Psoas muscle (tissue), 8 donors: Measurements from ENCODE around the gene S100P. TPM values are rescaled to one million over a fixed set of nuclear protein-coding genes. Genes with fewer than 3 reads are reported as not detected.
"Not testable (repeated sequence)": the region's sequence is repeated elsewhere in the genome, so short reads cannot be mapped to it uniquely, and the experiment has no call there.

Experiments used
- ATAC-seq, 4 donors: fragments of 200-7000 bp; cut with Tn5 transposase; one replicate each; pipeline ENCODE4 v1.9.1; 2020; ENCODE audit warnings: moderate library complexity in 3 of 4, mild to moderate bottlenecking in 2 of 4
- DNase-seq, 2 donors: peaks; one replicate each; pipeline ENCODE4 v3.0.0-alpha.2; 2020
- H3K27ac ChIP-seq: fragments of 200-600 bp; one replicate; pipeline ENCODE4 v1.8.0; 2022
- H3K27me3 ChIP-seq, 3 donors: fragments of 200-600 bp in 1 of 3; one replicate each; pipeline versions ENCODE4 v1.6.1 to v1.8.0; 2013 to 2022; ENCODE audit warnings: low read length in 2 of 3, mild to moderate bottlenecking in 2 of 3, moderate library complexity in 1 of 3; ENCODE audit not compliant: insufficient read depth in 3 of 3
- H3K36me3 ChIP-seq, 2 donors: fragments of 200-600 bp in 1 of 2; one replicate each; pipeline versions ENCODE4 v1.6.1 to v1.8.0; 2013 to 2022; ENCODE audit warnings: low read depth in 1 of 2, mild to moderate bottlenecking in 1 of 2, moderate library complexity in 1 of 2; ENCODE audit not compliant: insufficient read depth in 1 of 2
- H3K4me1 ChIP-seq: fragments of 200-600 bp; one replicate; pipeline ENCODE4 v1.8.0; 2022
- H3K4me3 ChIP-seq: fragments of 200-600 bp; one replicate; pipeline ENCODE4 v1.8.0; 2022; ENCODE audit warnings: mild to moderate bottlenecking
- H3K9me3 ChIP-seq: fragments of 200-600 bp; one replicate; pipeline ENCODE4 v1.8.0; 2022
- CTCF ChIP-seq: fragments of 200-600 bp; IDR thresholded peaks from one replicate; pipeline ENCODE4 v1.8.0; 2022; ENCODE audit warnings: antibody characterized with exemption
- WGBS, 3 donors: extraction: QIAGEN DNeasy Blood & Tissue Kit; methylation state at CpG; one replicate each; pipeline versions ENCODE4 v1.1.6 to v1.1.7; 2013; 5-methylcytosine and 5-hydroxymethylcytosine counted together
- intact Hi-C, 2 donors: fragments of 100-400 bp; cut with DNase I; formaldehyde crosslinking; loops; one replicate each; pipeline versions ENCODE4 v1.11.0 to v1.14.2; 2022
- polyA plus RNA-seq, 3 donors: library from polyadenylated mRNA; stranded (reverse); fragments of 200-250 nt; gene quantifications; one replicate each; pipeline ENCODE4 v1.2.3, GENCODE V29; 2013
- total RNA-seq, 4 donors: library from RNA; stranded (reverse); fragmentation: NEBNext Ultra II Directional in 2 of 4; extraction: Animal tissue kit (Norgen Biotek cat#: 25700) in 2 of 4; gene quantifications; one replicate each; pipeline versions ENCODE4 v1.2.1 to v1.2.4, GENCODE V29; 2021 to 2023
- donor health status: healthy with polysubstance abuse.
- donor health status: DM: no; HTN: no; CAD: no; lungs with moderate emphysema.
- donor health status: Bipolar disorder and iron deficiency.
- donor health status: healthy.
- donor health status: DM: yes; HTN: yes; CAD: no.
- donor health status: DM: no; HTN: no; CAD: no.
- donor health status: DM: no; HTN: no; CAD: no.
- donor health status: DM: yes; HTN: yes; CAD: no.

S100P gene
- total and polyA plus RNA-seq, 7 donors = 0.34 to 1.5 (median 0.36) TPM; not detected in 1

GRCh38 chr4:6721121-6721520 is 27.4 kb downstream of the S100P start:
- DNase-seq = no peak
- no peaks in the 10 kb centered on the region for H3K36me3 ChIP-seq
- no peak for TF ChIP-seq CTCF
- intact Hi-C loops = loop anchor here (5.0 to 10.0 kb wide), 4 partner anchors 151 to 1884 kb away; no protein-coding TSS in a partner anchor
- H3K27me3 ChIP-seq = no peaks in the 10 kb centered on the region
- ATAC-seq = no peak
- H3K4me1 ChIP-seq = peaks cover 26% of the 10 kb centered on the region
- H3K27ac ChIP-seq = no peak overlapping the region
- WGBS, 3 donors = 95 to 98% (median 97%) methylated on average over 10 of the region's 10 CpGs
- no peak overlapping the region for H3K4me3 ChIP-seq
- no peaks in the 10 kb centered on the region for H3K9me3 ChIP-seq

GRCh38 chr4:6722891-6723290 is 29.2 kb downstream of the S100P start:
- WGBS, 3 donors = 92 to 95% (median 92%) methylated on average over 12 of the region's 12 CpGs

GRCh38 chr4:6723851-6724250 is 30.2 kb downstream of the S100P start:
- DNase-seq (no peak), ATAC-seq (no peak)
- TF ChIP-seq CTCF = no peak
- H3K4me3 ChIP-seq = no peak overlapping the region
- H3K27ac ChIP-seq = no peak overlapping the region
- WGBS, 3 donors = 90 to 93% (median 92%) methylated on average over 8 of the region's 8 CpGs
- no peaks in the 10 kb centered on the region for H3K36me3 ChIP-seq
- H3K27me3 ChIP-seq = no peaks in the 10 kb centered on the region
- no peaks in the 10 kb centered on the region for H3K9me3 ChIP-seq
- peaks cover 11% of the 10 kb centered on the region for H3K4me1 ChIP-seq
- intact Hi-C loops = loop anchor here (5.0 to 10.0 kb wide), 4 partner anchors 148 to 1881 kb away; no protein-coding TSS in a partner anchor

More at GRCh38 chr4:6722891-6723290, 29.2 kb downstream of the S100P start:
- intact Hi-C loops = loop anchor here (5.0 to 10.0 kb wide), 4 partner anchors 149 to 1882 kb away; no protein-coding TSS in a partner anchor
- ATAC-seq (no peak), DNase-seq (no peak)
- Histone ChIP-seq H3K27ac (no peak overlapping the region), H3K4me1 (peaks cover 18% of the 10 kb centered on the region), H3K9me3 (no peaks in the 10 kb centered on the region), H3K36me3 (no peaks in the 10 kb centered on the region), H3K4me3 (no peak overlapping the region), H3K27me3 (no peaks in the 10 kb centered on the region)
- TF ChIP-seq CTCF = no peak

- no peak overlapping the region for H3K4me3 ChIP-seq
Measured at GRCh38 chr4:6724421-6725111, 30.9 kb downstream of the S100P start.

GRCh38 chr4:6725427-6725961 is 31.8 kb downstream of the S100P start:
- not testable (repeated sequence) for H3K9me3 ChIP-seq, ATAC-seq, DNase-seq, H3K27ac ChIP-seq, H3K4me3 ChIP-seq, H3K27me3 ChIP-seq, H3K4me1 ChIP-seq, H3K36me3 ChIP-seq
- 91 to 93% (median 92%) methylated on average over 16 of the region's 16 CpGs for WGBS, 3 donors
- intact Hi-C loops = loop anchor here in 1 of 2 donors (10.0 kb wide), 1 partner anchor 1879 kb away; no protein-coding TSS in a partner anchor

More at GRCh38 chr4:6724421-6725111, 30.9 kb downstream of the S100P start:
- H3K27me3 ChIP-seq = no peaks in the 10 kb centered on the region
- no peak for DNase-seq
- H3K36me3 ChIP-seq = no peaks in the 10 kb centered on the region
- ATAC-seq = no peak
- 81 to 82% (median 82%) methylated on average over 21 of the region's 21 CpGs for WGBS, 3 donors
- H3K27ac ChIP-seq = no peak overlapping the region
- no peak for TF ChIP-seq CTCF
- intact Hi-C loops = loop anchor here (5.0 to 10.0 kb wide), 4 partner anchors 148 to 1880 kb away; no protein-coding TSS in a partner anchor
- no peaks in the 10 kb centered on the region for H3K9me3 ChIP-seq
- peaks cover 11% of the 10 kb centered on the region for H3K4me1 ChIP-seq
